ENCODE measurements around the gene SEZ6L.

The SEZ6L gene

GRCh38 chr22:26225207-26225606 is 55.9 kb downstream of the SEZ6L start:
- no peak for TF ChIP-seq GABPA (IDR thresholded peaks at IDR 0.05; ENCODE audit: low read depth)
- no peak for TF ChIP-seq CTCF (IDR thresholded peaks at IDR 0.05; ENCODE audit: insufficient read depth, low read length)
- no peak for TF ChIP-seq POLR2AphosphoS5 (IDR thresholded peaks at IDR 0.05; ENCODE audit: low read depth)
- TF ChIP-seq REST (IDR thresholded peaks at IDR 0.05; ENCODE audit: insufficient replicate concordance, low read depth), result no peak
- TF ChIP-seq SPI1 (IDR thresholded peaks at IDR 0.05; ENCODE audit: borderline replicate concordance, low read depth), result no peak
- Histone ChIP-seq H3K27me3 (ENCODE audit: insufficient read depth, poor library complexity, severe bottlenecking) (no peaks in the 10 kb centered on the region), H3K4me3 (replicated peaks; ENCODE audit: insufficient read depth, low read length) (no peak overlapping the region), H3K27ac (replicated peaks) (no peak overlapping the region)
- no peak for DNase-seq (ENCODE audit: low read depth in 1 of 2, low spot score in 1 of 2)

GRCh38 chr22:26226538-26227297 is 57.5 kb downstream of the SEZ6L start:
- Histone ChIP-seq H3K4me3 (replicated peaks; ENCODE audit: insufficient read depth, low read length) (no peak overlapping the region), H3K27ac (replicated peaks) (no peak overlapping the region), H3K27me3 (ENCODE audit: insufficient read depth, poor library complexity, severe bottlenecking) (no peaks in the 10 kb centered on the region)
- no peak for TF ChIP-seq REST (IDR thresholded peaks at IDR 0.05; ENCODE audit: insufficient replicate concordance, low read depth)
- no peak for TF ChIP-seq GABPA (IDR thresholded peaks at IDR 0.05; ENCODE audit: low read depth)
- no peak for TF ChIP-seq SPI1 (IDR thresholded peaks at IDR 0.05; ENCODE audit: borderline replicate concordance, low read depth)
- TF ChIP-seq CTCF (IDR thresholded peaks at IDR 0.05; ENCODE audit: insufficient read depth, low read length), result no peak
- TF ChIP-seq POLR2AphosphoS5 (IDR thresholded peaks at IDR 0.05; ENCODE audit: low read depth), result no peak
- DNase-seq (ENCODE audit: low read depth in 1 of 2, low spot score in 1 of 2), result no peak

- Histone ChIP-seq H3K27me3 (ENCODE audit: insufficient read depth, poor library complexity, severe bottlenecking) (no peaks in the 10 kb centered on the region), H3K4me3 (replicated peaks; ENCODE audit: insufficient read depth, low read length) (no peak overlapping the region), H3K27ac (replicated peaks) (no peak overlapping the region)
- no peak for DNase-seq (ENCODE audit: low read depth in 1 of 2, low spot score in 1 of 2)
- TF ChIP-seq POLR2AphosphoS5 (IDR thresholded peaks at IDR 0.05; ENCODE audit: low read depth) (no peak), SPI1 (IDR thresholded peaks at IDR 0.05; ENCODE audit: borderline replicate concordance, low read depth) (no peak), GABPA (IDR thresholded peaks at IDR 0.05; ENCODE audit: low read depth) (no peak), CTCF (IDR thresholded peaks at IDR 0.05; ENCODE audit: insufficient read depth, low read length) (no peak), REST (IDR thresholded peaks at IDR 0.05; ENCODE audit: insufficient replicate concordance, low read depth) (no peak)
These were observed 60.6 kb downstream of the SEZ6L start for GRCh38 chr22:26229910-26230309.
